Caco-2 (cell line): Measurements from ENCODE around the gene PRR29. TPM values are rescaled to one million over a fixed set of nuclear protein-coding genes. Genes with fewer than 3 reads are reported as not detected.

Experiments used
- BruUV-seq: library from RNA; stranded (reverse); fragments of 400-500 nt; replicated peaks from 2 replicates; lab custom pipeline; 2021; lab: Mats Ljungman, UMichigan
- CTCF ChIA-PET: fragments of 300-600 bp; sonication (Branson Sonifier 250); formaldehyde crosslinking; loops from one replicate; lab custom pipeline; 2022; ENCODE audit warnings: antibody characterized with exemption; lab: Charles Lee
- POLR2A ChIA-PET: fragments of 300-600 bp; sonication (Branson Sonifier 250); formaldehyde crosslinking; loops from one replicate; lab custom pipeline; 2022; ENCODE audit warnings: antibody characterized with exemption; lab: Charles Lee
- DNase-seq, 2 experiments: peaks; one replicate each; pipeline versions ENCODE4 v3.0.0 to v3.0.0-alpha.2; 2020 to 2022
- H3K27me3 ChIP-seq: replicated peaks from 2 replicates; pipeline ENCODE4 v1.6.0; 2011; ENCODE audit warnings: low read length; ENCODE audit not compliant: control insufficient read depth, insufficient read depth
- H3K36me3 ChIP-seq: 2 replicates; pipeline ENCODE4 v1.5.1; 2011; ENCODE audit warnings: low read length; ENCODE audit not compliant: control insufficient read depth, insufficient read depth
- H3K4me1 ChIP-seq: fragments of 250-450 bp; sonication (Bioruptor Pico); 2 replicates; pipeline ENCODE4 v1.5.1; 2020; ENCODE audit warnings: mild to moderate bottlenecking
- H3K4me3 ChIP-seq: 2 replicates; pipeline ENCODE4 v1.5.1; 2011; ENCODE audit warnings: low read depth, mild to moderate bottlenecking, control low read depth, low read length
- H3K9me3 ChIP-seq: fragments of 250-450 bp; sonication (Bioruptor Pico); 2 replicates; pipeline ENCODE4 v1.5.1; 2020; ENCODE audit warnings: mild to moderate bottlenecking, moderate library complexity
- H3K27ac Mint-ChIP-seq: one replicate; pipeline ENCODE4 v1.8.0; 2022; ENCODE audit warnings: mixed read lengths; ENCODE audit not compliant: unreplicated experiment
- H3K27me3 Mint-ChIP-seq: one replicate; pipeline ENCODE4 v1.8.0; 2022; ENCODE audit warnings: mixed read lengths; ENCODE audit not compliant: insufficient read depth, unreplicated experiment
- H3K36me3 Mint-ChIP-seq: one replicate; pipeline ENCODE4 v1.8.0; 2022; ENCODE audit warnings: mild to moderate bottlenecking, mixed read lengths; ENCODE audit not compliant: insufficient read depth, unreplicated experiment
- H3K4me1 Mint-ChIP-seq: one replicate; pipeline ENCODE4 v1.8.0; 2022; ENCODE audit warnings: low read depth, mixed read lengths; ENCODE audit not compliant: unreplicated experiment
- H3K4me3 Mint-ChIP-seq: one replicate; pipeline ENCODE4 v1.8.0; 2022; ENCODE audit warnings: mild to moderate bottlenecking, moderate library complexity, mixed read lengths; ENCODE audit not compliant: unreplicated experiment
- H3K9me3 Mint-ChIP-seq: one replicate; pipeline ENCODE4 v1.8.0; 2022; ENCODE audit warnings: mixed read lengths; ENCODE audit not compliant: unreplicated experiment
- intact Hi-C: fragments of 100-400 bp; cut with micrococcal nuclease; formaldehyde crosslinking; loops from one replicate; pipeline ENCODE4 v1.10.0; 2022; ENCODE audit not compliant: unreplicated experiment
- total RNA-seq: library from RNA; stranded (reverse); gene quantifications from 2 replicates; pipeline ENCODE4 v1.2.3, GENCODE V29; 2022
- TF ChIP-seq, protein P1 (sequence below), 2 experiments: fragments of 200-600 bp in 1 of 2; IDR thresholded peaks; 1 replicate in 1 of 2; 2 replicates in 1 of 2; pipeline versions ENCODE4 v1.5.1 to v1.8.0; 2011 to 2022; ENCODE audit warnings: antibody characterized with exemption in 1 of 2, control low read depth in 1 of 2, inconsistent platforms in 1 of 2, low read depth in 1 of 2, low read length in 1 of 2, mild to moderate bottlenecking in 1 of 2, moderate library complexity in 1 of 2; ENCODE audit not compliant: insufficient read depth in 1 of 2, severe bottlenecking in 1 of 2, unreplicated experiment in 1 of 2

Gene PRR29
- total RNA-seq, 1 experiment from 2014 or later = not detected

DNA sequence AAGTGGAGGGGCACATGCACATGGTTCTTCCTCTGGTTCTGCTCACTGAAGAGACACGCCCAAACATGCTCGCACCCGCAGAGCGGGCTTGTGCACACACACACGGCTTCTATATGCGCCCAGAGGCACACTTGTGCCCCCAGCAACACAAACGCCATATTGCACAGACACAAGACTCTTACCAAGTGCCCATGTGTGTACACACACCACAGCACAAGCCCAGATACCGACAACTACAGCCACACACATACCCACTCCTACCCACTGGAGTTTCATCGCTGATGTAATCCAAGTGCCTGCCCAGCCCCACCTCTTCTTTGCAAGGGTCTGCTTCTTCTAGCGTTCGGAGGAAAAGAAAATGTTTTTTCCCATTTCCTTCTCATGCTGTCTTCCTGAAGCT is 6.5 kb upstream of the PRR29 start:
- Mint-ChIP-seq H3K4me3 (no peak overlapping the region), H3K27ac (no peak overlapping the region), H3K4me1 (no peaks in the 10 kb centered on the region), H3K36me3 (no peaks in the 10 kb centered on the region), H3K9me3 (no peaks in the 10 kb centered on the region), H3K27me3 (peaks cover 17% of the 10 kb centered on the region)
- ChIA-PET CTCF (no interaction called here), POLR2A (no interaction called here)
- Histone ChIP-seq H3K4me3 (no peak overlapping the region), H3K9me3 (no peaks in the 10 kb centered on the region), H3K4me1 (peaks cover 8% of the 10 kb centered on the region; the same call in 1 of the 2 replicates), H3K27me3 (no peaks in the 10 kb centered on the region), H3K36me3 (no peaks in the 10 kb centered on the region)
- intact Hi-C loops = no loop called here
- TF ChIP-seq, protein P1, sequence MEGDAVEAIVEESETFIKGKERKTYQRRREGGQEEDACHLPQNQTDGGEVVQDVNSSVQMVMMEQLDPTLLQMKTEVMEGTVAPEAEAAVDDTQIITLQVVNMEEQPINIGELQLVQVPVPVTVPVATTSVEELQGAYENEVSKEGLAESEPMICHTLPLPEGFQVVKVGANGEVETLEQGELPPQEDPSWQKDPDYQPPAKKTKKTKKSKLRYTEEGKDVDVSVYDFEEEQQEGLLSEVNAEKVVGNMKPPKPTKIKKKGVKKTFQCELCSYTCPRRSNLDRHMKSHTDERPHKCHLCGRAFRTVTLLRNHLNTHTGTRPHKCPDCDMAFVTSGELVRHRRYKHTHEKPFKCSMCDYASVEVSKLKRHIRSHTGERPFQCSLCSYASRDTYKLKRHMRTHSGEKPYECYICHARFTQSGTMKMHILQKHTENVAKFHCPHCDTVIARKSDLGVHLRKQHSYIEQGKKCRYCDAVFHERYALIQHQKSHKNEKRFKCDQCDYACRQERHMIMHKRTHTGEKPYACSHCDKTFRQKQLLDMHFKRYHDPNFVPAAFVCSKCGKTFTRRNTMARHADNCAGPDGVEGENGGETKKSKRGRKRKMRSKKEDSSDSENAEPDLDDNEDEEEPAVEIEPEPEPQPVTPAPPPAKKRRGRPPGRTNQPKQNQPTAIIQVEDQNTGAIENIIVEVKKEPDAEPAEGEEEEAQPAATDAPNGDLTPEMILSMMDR (IDR thresholded peaks at IDR 0.05; ENCODE audit: insufficient read depth in 1 of 2, low read depth in 1 of 2, low read length in 1 of 2, severe bottlenecking in 1 of 2, unreplicated experiment in 1 of 2) = no peak
- DNase-seq = no peak
- BruUV-seq = no TSS peak

DNA sequence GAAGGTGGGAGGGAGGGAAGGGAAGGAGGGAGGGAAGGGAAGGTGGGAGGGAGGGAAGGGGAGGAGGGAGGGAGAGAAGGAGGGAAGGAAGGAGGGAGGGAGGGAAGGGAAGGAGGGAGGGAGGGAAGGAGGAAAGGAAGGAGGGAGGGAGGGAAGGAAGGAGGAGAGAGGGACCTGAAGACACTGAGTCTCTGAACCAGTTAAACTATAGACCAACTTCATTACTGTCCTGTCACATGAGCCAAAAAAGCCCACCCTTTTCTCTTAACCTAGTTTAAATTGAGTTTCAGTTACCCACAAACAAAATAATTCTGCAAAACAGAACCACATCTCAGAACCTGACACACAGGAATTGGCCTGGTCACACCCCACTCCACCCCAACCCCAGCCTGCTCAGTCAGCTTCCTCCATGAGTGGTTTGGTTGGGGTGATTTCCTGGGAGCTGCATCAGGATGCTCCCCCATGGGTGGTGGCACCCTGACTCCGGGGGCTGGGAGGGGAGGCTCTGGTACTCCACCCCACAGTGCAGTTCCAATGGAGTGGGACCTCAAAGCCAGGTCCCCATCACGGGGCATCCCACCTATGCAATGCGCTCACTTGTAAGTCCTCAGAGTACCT is 4.7 kb upstream of the PRR29 start:
- Histone ChIP-seq H3K4me1 (peaks cover 5% of the 10 kb centered on the region; the same call in 1 of the 2 replicates), H3K27me3 (no peaks in the 10 kb centered on the region), H3K36me3 (no peaks in the 10 kb centered on the region), H3K4me3 (no peak overlapping the region), H3K9me3 (no peaks in the 10 kb centered on the region)
- Mint-ChIP-seq H3K27me3 (peaks cover 22% of the 10 kb centered on the region), H3K9me3 (no peaks in the 10 kb centered on the region), H3K4me1 (no peaks in the 10 kb centered on the region), H3K27ac (no peak overlapping the region), H3K36me3 (no peaks in the 10 kb centered on the region), H3K4me3 (no peak overlapping the region)
- TF ChIP-seq, protein P1 (IDR thresholded peaks at IDR 0.05; ENCODE audit: insufficient read depth in 1 of 2, low read depth in 1 of 2, low read length in 1 of 2, severe bottlenecking in 1 of 2, unreplicated experiment in 1 of 2) = no peak
- CTCF ChIA-PET = interaction anchor here (0.7 kb wide), 1 partner anchor 140 kb away, joined by 3 read pairs; no protein-coding TSS in a partner anchor
- BruUV-seq = no TSS peak
- POLR2A ChIA-PET = no interaction called here
- intact Hi-C loops = no loop called here
- peak in 1 of 2 experiments; percentile 23 for DNase-seq

DNA sequence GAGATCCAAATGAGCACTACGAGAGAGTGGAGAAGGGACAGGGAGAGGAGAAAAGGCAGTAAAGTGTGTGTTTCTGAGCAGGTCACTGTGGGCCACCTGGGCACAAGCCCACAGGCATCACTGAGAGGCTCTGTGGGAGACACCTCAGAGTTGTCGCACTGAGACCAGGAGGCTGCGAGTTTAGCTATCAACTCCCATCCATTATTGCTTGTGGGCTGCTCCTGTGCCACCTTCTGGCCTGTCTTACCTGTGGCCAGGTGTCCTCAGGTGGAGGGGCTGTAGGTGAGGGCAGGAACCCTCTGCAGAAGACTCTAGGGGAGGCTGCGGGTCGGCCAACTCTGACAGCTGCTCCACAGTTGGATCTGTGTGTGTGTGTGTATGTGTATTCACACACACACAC is 2.5 kb upstream of the PRR29 start:
- POLR2A ChIA-PET = no interaction called here
- TF ChIP-seq, protein P1 (IDR thresholded peaks at IDR 0.05; ENCODE audit: insufficient read depth in 1 of 2, low read depth in 1 of 2, low read length in 1 of 2, severe bottlenecking in 1 of 2, unreplicated experiment in 1 of 2) = no peak
- H3K4me3 Mint-ChIP-seq = no peak overlapping the region

More for the DNA sequence above, 2.5 kb upstream of the PRR29 start:
- DNase-seq = peak in 1 of 2 experiments; percentile 30
- Histone ChIP-seq H3K27me3 (no peaks in the 10 kb centered on the region), H3K4me3 (no peak overlapping the region), H3K36me3 (no peaks in the 10 kb centered on the region), H3K9me3 (no peaks in the 10 kb centered on the region), H3K4me1 (peaks cover 5% of the 10 kb centered on the region; the same call in 1 of the 2 replicates)
- no TSS peak for BruUV-seq
- Mint-ChIP-seq H3K9me3 (no peaks in the 10 kb centered on the region), H3K27me3 (peaks cover 22% of the 10 kb centered on the region), H3K27ac (no peak overlapping the region), H3K4me1 (no peaks in the 10 kb centered on the region), H3K36me3 (no peaks in the 10 kb centered on the region)
- CTCF ChIA-PET = no interaction called here
- intact Hi-C loops = no loop called here
